A549 (cell line): ENCODE data around the gene CMKLR1. TPM values are rescaled to one million over a fixed set of nuclear protein-coding genes. Genes with fewer than 3 reads are reported as not detected.
A peak's percentile ranks its signal among the peaks of the same experiment; 100 is the strongest.

ENCODE experiments used
- ATAC-seq, 2 experiments: fragments of 200-7000 bp in 1 of 2; fragments of >200 bp in 1 of 2; cut with Nextera tagmentation in 1 of 2; cut with Tn5 transposase in 1 of 2; 3 replicates each; pipeline versions ENCODE4 v1.8.0 to v1.9.1; 2018 to 2020; ENCODE audit warnings: mild to moderate bottlenecking in 1 of 2, moderate library complexity in 1 of 2
- CTCF ChIA-PET: fragments of 300-600 bp; sonication (Branson Sonifier 250); formaldehyde crosslinking; extraction: SDS; loops from one replicate; lab custom pipeline; 2021; ENCODE audit warnings: antibody characterized with exemption, inconsistent platforms; lab: Yijun Ruan, JAX
- POLR2A ChIA-PET: fragments of 350-600 bp; formaldehyde crosslinking; extraction: SDS; loops from one replicate; lab custom pipeline; 2021; ENCODE audit warnings: antibody characterized with exemption, inconsistent platforms; lab: Yijun Ruan, JAX
- DNase-seq, 2 experiments: peaks; one replicate each; pipeline versions ENCODE4 v3.0.0 to v3.0.0-alpha.2; 2011 to 2016; ENCODE audit warnings: low read depth in 1 of 2, low spot score in 1 of 2
- FAIRE-seq: peaks from 2 replicates; lab custom pipeline; 2011; peaks lifted over from hg19 to GRCh38; lab: Jason Lieb, UNC
- H3K27ac ChIP-seq, 2 experiments: fragments of >200 bp; sonication (Bioruptor Twin); formaldehyde crosslinking; 3 replicates each; pipeline ENCODE4 v1.5.1; 2016 to 2017
- H3K4me1 ChIP-seq: fragments of >200 bp; sonication (Bioruptor Twin); formaldehyde crosslinking; 3 replicates; pipeline ENCODE4 v1.6.1; 2016
- H3K4me2 ChIP-seq: fragments of >200 bp; sonication (Bioruptor Twin); formaldehyde crosslinking; 3 replicates; pipeline ENCODE4 v1.6.1; 2016
- H3K4me3 ChIP-seq: fragments of >200 bp; sonication (Bioruptor Twin); formaldehyde crosslinking; 3 replicates; pipeline ENCODE4 v1.5.1; 2016
- H3K9me3 ChIP-seq: fragments of >200 bp; sonication (Bioruptor Twin); formaldehyde crosslinking; 3 replicates; pipeline ENCODE4 v1.6.1; 2016
- BHLHE40 ChIP-seq: IDR thresholded peaks from 2 replicates; pipeline ENCODE4 v1.6.1; 2012; ENCODE audit warnings: low read depth, low read length, inconsistent platforms
- CEBPB ChIP-seq, 2 experiments: fragments of >200 bp in 1 of 2; sonication (Bioruptor Twin) in 1 of 2; formaldehyde crosslinking in 1 of 2; IDR thresholded peaks; 2 replicates each; pipeline ENCODE4 v1.6.1; 2012 to 2016
- EHF ChIP-seq: fragments of 250-450 bp; sonication (Bioruptor Pico); IDR thresholded peaks from 2 replicates; pipeline ENCODE4 v1.5.0; 2020; ENCODE audit warnings: mild to moderate bottlenecking
- EP300 ChIP-seq, 2 experiments: fragments of >200 bp; sonication (Bioruptor Twin); formaldehyde crosslinking; IDR thresholded peaks; 2 replicates in 1 of 2; 3 replicates in 1 of 2; pipeline ENCODE4 v1.6.1; 2016 to 2017
- ESRRA ChIP-seq: fragments of 150-350 bp; IDR thresholded peaks from 2 replicates; pipeline ENCODE4 v1.6.1; 2014; ENCODE audit warnings: mild to moderate bottlenecking, low read length, borderline replicate concordance
- FOSB ChIP-seq: fragments of 250-450 bp; sonication (Bioruptor Pico); IDR thresholded peaks from 2 replicates; pipeline ENCODE4 v1.5.0; 2020; ENCODE audit warnings: mild to moderate bottlenecking, moderate library complexity
- FOSL2 ChIP-seq, 2 experiments: fragments of 450-650 bp in 1 of 2; fragments of >200 bp in 1 of 2; sonication (Bioruptor Twin) in 1 of 2; formaldehyde crosslinking; IDR thresholded peaks; 2 replicates each; pipeline versions ENCODE4 v1.5.0 to v1.6.1; 2016 to 2020; ENCODE audit warnings: mild to moderate bottlenecking in 1 of 2, moderate library complexity in 1 of 2
- FOXS1 ChIP-seq: fragments of 250-450 bp; sonication (Bioruptor Pico); IDR thresholded peaks from 2 replicates; pipeline ENCODE4 v1.5.0; 2020; ENCODE audit warnings: mild to moderate bottlenecking, moderate library complexity
- HOXA7 ChIP-seq: fragments of 250-450 bp; sonication (Bioruptor Pico); IDR thresholded peaks from 2 replicates; pipeline ENCODE4 v1.5.0; 2020; ENCODE audit warnings: mild to moderate bottlenecking, moderate library complexity
- HOXB5 ChIP-seq: fragments of 250-450 bp; sonication (Bioruptor Pico); IDR thresholded peaks from 2 replicates; pipeline ENCODE4 v1.5.0; 2020; ENCODE audit warnings: mild to moderate bottlenecking, moderate library complexity
- MAFK ChIP-seq: fragments of 450-650 bp; IDR thresholded peaks from 2 replicates; pipeline ENCODE4 v1.6.1; 2014; ENCODE audit not compliant: partially characterized antibody
- NPAS2 ChIP-seq: fragments of 250-450 bp; sonication (Bioruptor Pico); IDR thresholded peaks from 2 replicates; pipeline ENCODE4 v1.8.0; 2022; ENCODE audit warnings: mild to moderate bottlenecking, moderate library complexity, borderline replicate concordance
- POLR2AphosphoS2 ChIP-seq: conservative IDR thresholded peaks from 2 replicates; pipeline ENCODE4 v1.6.1; 2012; ENCODE audit warnings: low read length, improper control_type of control experiment, inconsistent platforms
- RARB ChIP-seq: fragments of 250-450 bp; sonication (Bioruptor Pico); IDR thresholded peaks from 2 replicates; pipeline ENCODE4 v1.8.0; 2021; ENCODE audit warnings: mild to moderate bottlenecking, moderate library complexity
- RCOR1 ChIP-seq: fragments of 150-350 bp; IDR thresholded peaks from 2 replicates; pipeline ENCODE4 v1.6.1; 2014; ENCODE audit warnings: antibody characterized with exemption, low read length, low read depth
- SREBF2 ChIP-seq: fragments of 450-650 bp; IDR thresholded peaks from 2 replicates; pipeline ENCODE4 v1.6.1; 2014; ENCODE audit warnings: mild to moderate bottlenecking, moderate library complexity
- ZC3H11A ChIP-seq: fragments of 450-650 bp; IDR thresholded peaks from 2 replicates; pipeline ENCODE4 v1.6.1; 2014; ENCODE audit warnings: antibody characterized with exemption, mild to moderate bottlenecking
- ZFP36 ChIP-seq: fragments of 450-650 bp; IDR thresholded peaks from 2 replicates; pipeline ENCODE4 v1.6.1; 2014; ENCODE audit warnings: borderline replicate concordance; ENCODE audit not compliant: partially characterized antibody
- ZNF302 ChIP-seq: fragments of 250-450 bp; sonication (Bioruptor Pico); IDR thresholded peaks from 2 replicates; pipeline ENCODE4 v1.9.0; 2021; ENCODE audit warnings: inconsistent platforms, mild to moderate bottlenecking, moderate library complexity
- ZSCAN20 ChIP-seq: fragments of 250-450 bp; sonication (Bioruptor Pico); IDR thresholded peaks from 2 replicates; pipeline ENCODE4 v1.8.0; 2022; ENCODE audit warnings: mild to moderate bottlenecking, moderate library complexity
- WGBS: methylation state at CpG from one replicate; pipeline ENCODE4 v1.1.6; 2017; ENCODE audit errors: missing lambda C conversion rate; 5-methylcytosine and 5-hydroxymethylcytosine counted together
- polyA plus RNA-seq, 4 experiments: library from polyadenylated mRNA; depleted of rRNA in 3 of 4; stranded (reverse); fragments of >200 nt; fragmentation: RNase III in 1 of 4; extraction: RNeasy Plus Mini Kit Qiagen cat#74134 plus additional on column Dnase treatment in 1 of 4; gene quantifications; 2 replicates in 3 of 4; 3 replicates in 1 of 4; pipeline ENCODE4 v1.2.3, GENCODE V29; 2011 to 2017
- TF ChIP-seq, protein P1 (sequence below): IDR thresholded peaks from 2 replicates; pipeline ENCODE4 v1.6.1; 2012
- TF ChIP-seq, protein P2 (sequence below): IDR thresholded peaks from 2 replicates; pipeline ENCODE4 v1.6.1; 2012
- TF ChIP-seq, protein P3 (sequence below): fragments of 250-450 bp; sonication (Bioruptor Pico); IDR thresholded peaks from 2 replicates; pipeline ENCODE4 v1.5.0; 2020; ENCODE audit warnings: low read depth, mild to moderate bottlenecking, moderate library complexity
- TF ChIP-seq, protein P4 (sequence below): fragments of >200 bp; sonication (Bioruptor Twin); formaldehyde crosslinking; IDR thresholded peaks from 3 replicates; pipeline ENCODE4 v1.5.1; 2016
- TF ChIP-seq, protein P5 (sequence below): fragments of 450-650 bp; IDR thresholded peaks from 2 replicates; pipeline ENCODE4 v1.6.1; 2014; ENCODE audit warnings: antibody characterized with exemption

Gene CMKLR1
- polyA plus RNA-seq, 2 of the 4 experiments (the other 2 are of a cell fraction) = not detected

DNA sequence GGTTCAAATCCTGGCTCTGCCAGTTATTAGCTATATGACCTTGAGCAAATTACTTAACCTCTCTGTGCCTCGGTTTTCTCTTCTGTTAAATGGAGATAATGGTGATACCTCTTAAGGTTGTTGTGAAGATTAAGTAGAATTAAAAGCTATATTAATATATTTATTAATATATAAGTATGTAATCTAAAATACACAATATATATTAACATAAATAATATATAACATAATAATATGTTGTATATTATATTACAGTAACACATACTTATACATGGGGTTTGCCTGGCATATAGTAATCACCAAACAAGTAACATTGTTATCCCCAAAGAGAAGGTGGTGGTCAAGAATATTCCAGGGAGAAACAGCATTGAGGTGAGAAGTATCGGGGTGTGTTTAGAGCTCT, 92.0 kb downstream of the CMKLR1 start:
- DNase-seq = no peak
- CTCF ChIA-PET = no interaction called here
- H3K4me1 ChIP-seq = no peaks in the 10 kb centered on the region
- POLR2A ChIA-PET = no interaction called here
- no peak for TF ChIP-seq CEBPB (IDR thresholded peaks at IDR 0.05)
- no peak for TF ChIP-seq FOSB
- no peak for TF ChIP-seq MAFK
- TF ChIP-seq, protein P1, sequence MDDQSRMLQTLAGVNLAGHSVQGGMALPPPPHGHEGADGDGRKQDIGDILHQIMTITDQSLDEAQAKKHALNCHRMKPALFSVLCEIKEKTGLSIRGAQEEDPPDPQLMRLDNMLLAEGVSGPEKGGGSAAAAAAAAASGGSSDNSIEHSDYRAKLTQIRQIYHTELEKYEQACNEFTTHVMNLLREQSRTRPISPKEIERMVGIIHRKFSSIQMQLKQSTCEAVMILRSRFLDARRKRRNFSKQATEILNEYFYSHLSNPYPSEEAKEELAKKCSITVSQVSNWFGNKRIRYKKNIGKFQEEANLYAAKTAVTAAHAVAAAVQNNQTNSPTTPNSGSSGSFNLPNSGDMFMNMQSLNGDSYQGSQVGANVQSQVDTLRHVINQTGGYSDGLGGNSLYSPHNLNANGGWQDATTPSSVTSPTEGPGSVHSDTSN = no peak
- no peak for TF ChIP-seq SREBF2
- TF ChIP-seq, protein P2, sequence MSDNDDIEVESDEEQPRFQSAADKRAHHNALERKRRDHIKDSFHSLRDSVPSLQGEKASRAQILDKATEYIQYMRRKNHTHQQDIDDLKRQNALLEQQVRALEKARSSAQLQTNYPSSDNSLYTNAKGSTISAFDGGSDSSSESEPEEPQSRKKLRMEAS = no peak
- TF ChIP-seq HOXA7 (CRISPR knock-in tag) = no peak
- TF ChIP-seq RCOR1 = no peak
- TF ChIP-seq EHF (CRISPR knock-in tag) = no peak
- TF ChIP-seq RARB (CRISPR knock-in tag) = no peak
- TF ChIP-seq ZSCAN20 = no peak
- TF ChIP-seq FOSL2 (IDR thresholded peaks at IDR 0.05) = no peak
- TF ChIP-seq FOSL2 (CRISPR knock-in tag; IDR thresholded peaks at IDR 0.05) = no peak
- TF ChIP-seq NPAS2 (CRISPR knock-in tag) = no peak
- TF ChIP-seq EP300 (IDR thresholded peaks at IDR 0.05) = no peak
- TF ChIP-seq ZC3H11A = no peak
- no peak for TF ChIP-seq ZFP36
- no peak for TF ChIP-seq ESRRA
- TF ChIP-seq, protein P3, sequence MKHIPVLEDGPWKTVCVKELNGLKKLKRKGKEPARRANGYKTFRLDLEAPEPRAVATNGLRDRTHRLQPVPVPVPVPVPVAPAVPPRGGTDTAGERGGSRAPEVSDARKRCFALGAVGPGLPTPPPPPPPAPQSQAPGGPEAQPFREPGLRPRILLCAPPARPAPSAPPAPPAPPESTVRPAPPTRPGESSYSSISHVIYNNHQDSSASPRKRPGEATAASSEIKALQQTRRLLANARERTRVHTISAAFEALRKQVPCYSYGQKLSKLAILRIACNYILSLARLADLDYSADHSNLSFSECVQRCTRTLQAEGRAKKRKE = no peak
- no peaks in the 10 kb centered on the region for H3K9me3 ChIP-seq
- no peak overlapping the region for H3K27ac ChIP-seq
- no peak overlapping the region for H3K4me2 ChIP-seq
- no peak overlapping the region for H3K4me3 ChIP-seq
- 20% methylated on average over 2 of the region's 2 CpGs for WGBS
- FAIRE-seq = no peak
- ATAC-seq = no peak

DNA sequence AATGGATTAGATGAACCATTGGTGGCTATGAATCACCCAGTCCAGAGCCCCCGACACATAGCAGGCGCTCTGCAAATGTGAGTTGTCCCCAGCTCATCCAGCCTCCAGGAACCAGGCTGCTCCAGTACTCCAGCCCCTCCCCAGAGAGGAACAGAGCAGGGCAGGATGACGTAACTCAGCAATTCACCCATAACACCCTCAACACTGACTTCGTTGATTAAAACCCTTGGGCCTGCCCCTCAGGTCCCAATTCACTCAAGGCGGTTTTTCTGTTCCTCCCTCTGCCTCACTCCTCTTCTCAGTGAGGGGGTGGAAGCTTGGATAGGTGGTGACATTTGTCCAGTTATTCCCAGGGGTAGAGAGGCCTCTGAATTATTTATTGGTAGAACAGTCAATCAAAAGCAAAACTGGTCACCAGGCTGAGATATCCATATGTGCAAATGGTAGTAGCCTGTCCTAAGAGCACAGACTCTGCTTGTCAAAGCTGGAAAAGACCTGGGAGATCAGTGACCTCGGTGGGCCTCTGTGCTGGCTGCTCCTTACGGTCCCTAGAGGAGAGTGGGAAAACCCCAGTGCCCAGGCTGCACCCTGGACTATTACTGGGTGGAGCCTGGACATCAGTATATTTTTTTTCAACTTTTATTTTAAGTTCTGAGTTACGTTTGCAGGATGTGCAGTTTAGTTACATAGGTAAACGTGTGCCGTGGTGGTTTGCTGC, 97.0 kb downstream of the CMKLR1 start:
- no peak overlapping the region for H3K4me2 ChIP-seq
- no peak for TF ChIP-seq FOXS1 (CRISPR knock-in tag)
- TF ChIP-seq ZNF302 (CRISPR knock-in tag) = no peak
- no peak for TF ChIP-seq POLR2AphosphoS2
- TF ChIP-seq CEBPB (IDR thresholded peaks at IDR 0.05) = no peak
- TF ChIP-seq, protein P4, sequence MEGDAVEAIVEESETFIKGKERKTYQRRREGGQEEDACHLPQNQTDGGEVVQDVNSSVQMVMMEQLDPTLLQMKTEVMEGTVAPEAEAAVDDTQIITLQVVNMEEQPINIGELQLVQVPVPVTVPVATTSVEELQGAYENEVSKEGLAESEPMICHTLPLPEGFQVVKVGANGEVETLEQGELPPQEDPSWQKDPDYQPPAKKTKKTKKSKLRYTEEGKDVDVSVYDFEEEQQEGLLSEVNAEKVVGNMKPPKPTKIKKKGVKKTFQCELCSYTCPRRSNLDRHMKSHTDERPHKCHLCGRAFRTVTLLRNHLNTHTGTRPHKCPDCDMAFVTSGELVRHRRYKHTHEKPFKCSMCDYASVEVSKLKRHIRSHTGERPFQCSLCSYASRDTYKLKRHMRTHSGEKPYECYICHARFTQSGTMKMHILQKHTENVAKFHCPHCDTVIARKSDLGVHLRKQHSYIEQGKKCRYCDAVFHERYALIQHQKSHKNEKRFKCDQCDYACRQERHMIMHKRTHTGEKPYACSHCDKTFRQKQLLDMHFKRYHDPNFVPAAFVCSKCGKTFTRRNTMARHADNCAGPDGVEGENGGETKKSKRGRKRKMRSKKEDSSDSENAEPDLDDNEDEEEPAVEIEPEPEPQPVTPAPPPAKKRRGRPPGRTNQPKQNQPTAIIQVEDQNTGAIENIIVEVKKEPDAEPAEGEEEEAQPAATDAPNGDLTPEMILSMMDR = no peak
- no peak for TF ChIP-seq HOXB5 (CRISPR knock-in tag)
- TF ChIP-seq, protein P5, sequence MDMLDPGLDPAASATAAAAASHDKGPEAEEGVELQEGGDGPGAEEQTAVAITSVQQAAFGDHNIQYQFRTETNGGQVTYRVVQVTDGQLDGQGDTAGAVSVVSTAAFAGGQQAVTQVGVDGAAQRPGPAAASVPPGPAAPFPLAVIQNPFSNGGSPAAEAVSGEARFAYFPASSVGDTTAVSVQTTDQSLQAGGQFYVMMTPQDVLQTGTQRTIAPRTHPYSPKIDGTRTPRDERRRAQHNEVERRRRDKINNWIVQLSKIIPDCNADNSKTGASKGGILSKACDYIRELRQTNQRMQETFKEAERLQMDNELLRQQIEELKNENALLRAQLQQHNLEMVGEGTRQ = no peak
- no peak for TF ChIP-seq BHLHE40
- no peak for TF ChIP-seq MAFK
- POLR2A ChIA-PET = no interaction called here
- H3K4me1 ChIP-seq = no peaks in the 10 kb centered on the region
- CTCF ChIA-PET = no interaction called here
- DNase-seq (no peak), FAIRE-seq (no peak), ATAC-seq (peak; percentile 19 to 46; a peak in 4 of 6 replicates)
- H3K4me3 ChIP-seq = no peak overlapping the region
- H3K27ac ChIP-seq = no peak overlapping the region
- 13% methylated on average over 10 of the region's 10 CpGs for WGBS
- peaks cover 5% of the 10 kb centered on the region; the same call in 1 of the 3 replicates for H3K9me3 ChIP-seq
